Astrocyte (in vitro differentiated cells and primary cell): Measurements from ENCODE around the gene TMEM120B. TPM values are rescaled to one million over a fixed set of nuclear protein-coding genes. Genes with fewer than 3 reads are reported as not detected.

Experiments used
- DNase-seq: peaks from one replicate; pipeline ENCODE4 v3.0.0-alpha.2; 2010; ENCODE audit warnings: low read depth
- FAIRE-seq: peaks from 2 replicates; lab custom pipeline; 2011; peaks lifted over from hg19 to GRCh38; lab: Jason Lieb, UNC
- H2AFZ ChIP-seq: 2 replicates; pipeline ENCODE4 v1.6.0; 2012; ENCODE audit warnings: low read depth, low read length, inconsistent platforms
- H3K27ac ChIP-seq: 2 replicates; pipeline ENCODE4 v1.5.1; 2011; ENCODE audit warnings: low read depth, low read length, inconsistent platforms
- H3K27me3 ChIP-seq: 2 replicates; pipeline ENCODE4 v1.6.0; 2011; ENCODE audit warnings: low read length, inconsistent platforms; ENCODE audit not compliant: insufficient read depth
- H3K36me3 ChIP-seq: 2 replicates; pipeline ENCODE4 v1.5.1; 2011; ENCODE audit warnings: low read length, inconsistent platforms; ENCODE audit not compliant: insufficient read depth
- H3K4me1 ChIP-seq: 2 replicates; pipeline ENCODE4 v1.5.1; 2011; ENCODE audit warnings: low read length, inconsistent platforms; ENCODE audit not compliant: insufficient read depth
- H3K4me2 ChIP-seq: 2 replicates; pipeline ENCODE4 v1.6.0; 2012; ENCODE audit warnings: low read length, inconsistent platforms
- H3K4me3 ChIP-seq: 2 replicates; pipeline ENCODE4 v1.5.1; 2011; ENCODE audit warnings: low read depth, mild to moderate bottlenecking, low read length, inconsistent platforms; ENCODE audit not compliant: insufficient read depth
- H3K79me2 ChIP-seq: 2 replicates; pipeline ENCODE4 v1.6.0; 2012; ENCODE audit warnings: mild to moderate bottlenecking, low read length, inconsistent platforms; ENCODE audit not compliant: insufficient read depth
- H3K9ac ChIP-seq: 2 replicates; pipeline ENCODE4 v1.6.0; 2012; ENCODE audit warnings: mild to moderate bottlenecking, low read length, inconsistent platforms
- H3K9me3 ChIP-seq: 2 replicates; pipeline ENCODE4 v1.5.1; 2012; ENCODE audit warnings: low read depth, mild to moderate bottlenecking, low read length, inconsistent platforms; ENCODE audit not compliant: insufficient read depth
- H4K20me1 ChIP-seq: 2 replicates; pipeline ENCODE4 v1.6.0; 2012; ENCODE audit warnings: low read length, inconsistent platforms; ENCODE audit not compliant: insufficient read depth
- H3K27ac Mint-ChIP-seq: one replicate; pipeline ENCODE4 v1.8.0; 2021; ENCODE audit warnings: mild to moderate bottlenecking, mixed read lengths; ENCODE audit not compliant: unreplicated experiment
- H3K27me3 Mint-ChIP-seq: one replicate; pipeline ENCODE4 v1.8.0; 2021; ENCODE audit warnings: low read depth, mixed read lengths; ENCODE audit not compliant: unreplicated experiment
- H3K36me3 Mint-ChIP-seq: one replicate; pipeline ENCODE4 v1.8.0; 2021; ENCODE audit warnings: low read depth, mixed read lengths; ENCODE audit not compliant: unreplicated experiment
- H3K4me1 Mint-ChIP-seq: one replicate; pipeline ENCODE4 v1.8.0; 2021; ENCODE audit warnings: low read depth, mixed read lengths; ENCODE audit not compliant: unreplicated experiment
- H3K4me3 Mint-ChIP-seq: one replicate; pipeline ENCODE4 v1.8.0; 2021; ENCODE audit warnings: mild to moderate bottlenecking, moderate library complexity, mixed read lengths; ENCODE audit not compliant: unreplicated experiment
- H3K9me3 Mint-ChIP-seq: one replicate; pipeline ENCODE4 v1.8.0; 2021; ENCODE audit warnings: mild to moderate bottlenecking, mixed read lengths; ENCODE audit not compliant: unreplicated experiment
- EZH2 ChIP-seq: IDR thresholded peaks from 2 replicates; pipeline ENCODE4 v1.6.1; 2012; ENCODE audit warnings: mild to moderate bottlenecking, low read length, inconsistent platforms; ENCODE audit not compliant: insufficient read depth
- total RNA-seq: library from RNA; stranded (reverse); gene quantifications from 2 replicates; pipeline ENCODE4 v1.2.1, GENCODE V29; 2021
- TF ChIP-seq, protein P1 (sequence below): IDR thresholded peaks from 2 replicates; pipeline ENCODE4 v1.5.1; 2011; ENCODE audit warnings: low read depth, mild to moderate bottlenecking, inconsistent platforms, low read length, moderate library complexity; ENCODE audit not compliant: insufficient read depth

TMEM120B gene
- total RNA-seq, 1 donor from 2014 or later: 36.0 TPM

DNA sequence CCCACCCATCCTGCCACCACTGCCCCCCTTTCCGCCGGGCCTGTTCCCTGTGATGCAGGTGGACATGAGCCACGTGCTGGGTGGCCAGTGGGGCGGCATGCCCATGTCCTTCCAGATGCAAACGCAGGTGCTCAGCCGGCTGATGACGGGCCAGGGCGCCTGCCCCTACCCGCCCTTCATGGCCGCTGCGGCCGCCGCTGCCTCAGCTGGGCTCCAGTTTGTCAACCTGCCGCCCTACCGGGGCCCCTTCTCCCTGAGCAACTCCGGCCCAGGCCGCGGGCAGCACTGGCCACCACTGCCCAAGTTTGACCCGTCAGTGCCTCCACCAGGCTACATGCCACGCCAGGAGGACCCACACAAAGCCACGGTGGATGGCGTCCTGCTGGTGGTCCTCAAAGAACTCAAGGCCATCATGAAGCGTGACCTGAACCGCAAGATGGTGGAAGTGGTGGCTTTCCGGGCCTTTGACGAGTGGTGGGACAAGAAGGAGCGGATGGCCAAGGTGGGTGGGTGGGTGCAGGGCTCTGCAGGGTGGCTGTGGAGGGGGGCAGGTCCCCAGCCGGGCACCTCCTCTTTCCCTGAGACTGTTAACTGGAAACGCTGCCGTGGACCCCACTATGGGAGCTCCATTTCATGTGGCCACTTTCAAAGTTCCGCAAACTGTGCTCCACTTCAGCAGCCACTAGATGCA, 102.0 kb downstream of the TMEM120B start:
- no peak overlapping the region for H2AFZ ChIP-seq
- no peaks in the 10 kb centered on the region for H3K27me3 ChIP-seq
- H3K27me3 Mint-ChIP-seq: no peaks in the 10 kb centered on the region
- H3K9me3 Mint-ChIP-seq: no peaks in the 10 kb centered on the region
- FAIRE-seq (no peak), DNase-seq (no peak)
- H3K9me3 ChIP-seq: no peaks in the 10 kb centered on the region
- H4K20me1 ChIP-seq: peaks cover 71% of the 10 kb centered on the region
- H3K79me2 ChIP-seq: peaks cover 70% of the 10 kb centered on the region
- H3K4me2 ChIP-seq: no peak overlapping the region
- no peak overlapping the region for H3K4me3 ChIP-seq
- H3K4me1 Mint-ChIP-seq: peaks cover 4% of the 10 kb centered on the region
- no peak overlapping the region for H3K27ac ChIP-seq
- peaks cover 22% of the 10 kb centered on the region for H3K36me3 ChIP-seq
- no peak overlapping the region for H3K9ac ChIP-seq
- peaks cover 12% of the 10 kb centered on the region for H3K36me3 Mint-ChIP-seq
- TF ChIP-seq, protein P1, sequence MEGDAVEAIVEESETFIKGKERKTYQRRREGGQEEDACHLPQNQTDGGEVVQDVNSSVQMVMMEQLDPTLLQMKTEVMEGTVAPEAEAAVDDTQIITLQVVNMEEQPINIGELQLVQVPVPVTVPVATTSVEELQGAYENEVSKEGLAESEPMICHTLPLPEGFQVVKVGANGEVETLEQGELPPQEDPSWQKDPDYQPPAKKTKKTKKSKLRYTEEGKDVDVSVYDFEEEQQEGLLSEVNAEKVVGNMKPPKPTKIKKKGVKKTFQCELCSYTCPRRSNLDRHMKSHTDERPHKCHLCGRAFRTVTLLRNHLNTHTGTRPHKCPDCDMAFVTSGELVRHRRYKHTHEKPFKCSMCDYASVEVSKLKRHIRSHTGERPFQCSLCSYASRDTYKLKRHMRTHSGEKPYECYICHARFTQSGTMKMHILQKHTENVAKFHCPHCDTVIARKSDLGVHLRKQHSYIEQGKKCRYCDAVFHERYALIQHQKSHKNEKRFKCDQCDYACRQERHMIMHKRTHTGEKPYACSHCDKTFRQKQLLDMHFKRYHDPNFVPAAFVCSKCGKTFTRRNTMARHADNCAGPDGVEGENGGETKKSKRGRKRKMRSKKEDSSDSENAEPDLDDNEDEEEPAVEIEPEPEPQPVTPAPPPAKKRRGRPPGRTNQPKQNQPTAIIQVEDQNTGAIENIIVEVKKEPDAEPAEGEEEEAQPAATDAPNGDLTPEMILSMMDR: no peak
- TF ChIP-seq EZH2: no peak
- H3K4me3 Mint-ChIP-seq: no peak overlapping the region
- H3K4me1 ChIP-seq: peaks cover 23% of the 10 kb centered on the region
- no peak overlapping the region for H3K27ac Mint-ChIP-seq

DNA sequence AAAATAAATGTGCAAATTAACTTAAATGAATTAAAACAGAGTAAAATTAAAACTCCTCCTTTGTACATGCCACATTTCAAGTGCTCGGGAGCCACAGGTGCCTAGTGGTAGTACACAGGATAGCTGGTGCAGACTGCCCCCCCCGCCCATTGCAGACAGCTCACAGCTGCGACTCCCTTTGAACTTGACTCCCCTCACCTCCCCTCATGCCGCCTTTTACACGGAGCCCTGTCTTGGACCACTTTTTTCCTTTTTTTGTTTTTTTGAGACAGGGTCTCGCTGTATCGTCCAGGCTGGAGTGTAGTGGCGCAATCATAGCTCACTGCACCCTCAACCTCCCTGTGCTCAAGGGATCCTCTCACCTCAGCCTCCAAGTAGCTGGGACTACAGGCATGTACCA, 102.7 kb downstream of the TMEM120B start:
- DNase-seq (no peak), FAIRE-seq (no peak)
- no peaks in the 10 kb centered on the region for H3K27me3 ChIP-seq
- peaks cover 4% of the 10 kb centered on the region for H3K4me1 Mint-ChIP-seq
- H3K9me3 Mint-ChIP-seq: no peaks in the 10 kb centered on the region
- no peak overlapping the region for H3K27ac Mint-ChIP-seq
- no peak overlapping the region for H3K4me3 ChIP-seq
- H3K27ac ChIP-seq: no peak overlapping the region
- H3K9me3 ChIP-seq: no peaks in the 10 kb centered on the region
- peaks cover 23% of the 10 kb centered on the region for H3K4me1 ChIP-seq
- peaks cover 9% of the 10 kb centered on the region for H3K36me3 Mint-ChIP-seq
- H4K20me1 ChIP-seq: peaks cover 73% of the 10 kb centered on the region
- no peak overlapping the region for H3K9ac ChIP-seq
- no peak for TF ChIP-seq EZH2
- TF ChIP-seq, protein P1: no peak
- peaks cover 26% of the 10 kb centered on the region for H3K36me3 ChIP-seq
- no peak overlapping the region for H2AFZ ChIP-seq
- no peak overlapping the region for H3K4me3 Mint-ChIP-seq
- peaks cover 63% of the 10 kb centered on the region for H3K79me2 ChIP-seq
- H3K27me3 Mint-ChIP-seq: no peaks in the 10 kb centered on the region
- H3K4me2 ChIP-seq: no peak overlapping the region
